IPS-18a (cell line): ENCODE results near the gene MAP3K10.

Experiments used
- H3K27ac ChIP-seq: one replicate; pipeline ENCODE4 v1.5.1; 2013; ENCODE audit warnings: low read length
- H3K27me3 ChIP-seq: one replicate; pipeline ENCODE4 v1.6.1; 2013; ENCODE audit warnings: mild to moderate bottlenecking, low read length; ENCODE audit not compliant: control insufficient read depth, insufficient read depth
- H3K36me3 ChIP-seq: one replicate; pipeline ENCODE4 v1.6.1; 2013; ENCODE audit warnings: low read depth, low read length; ENCODE audit not compliant: control insufficient read depth
- H3K4me1 ChIP-seq: one replicate; pipeline ENCODE4 v1.6.1; 2013; ENCODE audit warnings: low read depth, low read length; ENCODE audit not compliant: control insufficient read depth
- H3K4me3 ChIP-seq: one replicate; pipeline ENCODE4 v1.5.1; 2013; ENCODE audit warnings: low read length
- H3K9ac ChIP-seq: one replicate; pipeline ENCODE4 v1.6.1; 2013; ENCODE audit warnings: mild to moderate bottlenecking, low read length, moderate library complexity
- H3K9me3 ChIP-seq: one replicate; pipeline ENCODE4 v1.6.1; 2013; ENCODE audit warnings: low read depth, low read length; ENCODE audit not compliant: control insufficient read depth

Gene MAP3K10

DNA sequence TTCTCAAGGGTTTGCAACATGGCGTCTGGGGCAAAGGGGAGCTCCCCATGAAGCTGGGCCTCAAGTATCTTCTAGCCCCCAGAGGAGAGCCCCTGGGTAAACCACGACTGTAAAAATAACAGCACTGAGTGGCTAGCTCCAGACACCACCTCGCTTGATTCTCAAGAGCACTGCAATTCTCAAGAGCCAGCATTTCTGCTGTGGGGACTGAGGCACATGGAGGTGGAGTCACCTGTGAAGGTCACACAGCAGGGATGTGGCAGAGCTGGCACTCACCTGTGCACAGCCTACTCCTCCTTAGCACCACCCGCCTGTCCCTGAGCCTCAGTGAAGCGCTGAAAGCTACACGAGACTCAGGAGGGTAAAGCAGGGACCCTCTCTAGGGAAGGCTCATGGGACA is 56.0 kb downstream of the MAP3K10 start:
- Histone ChIP-seq H3K4me1 (no peaks in the 10 kb centered on the region), H3K27ac (no peak overlapping the region), H3K27me3 (no peaks in the 10 kb centered on the region), H3K9me3 (no peaks in the 10 kb centered on the region), H3K36me3 (peaks cover under 1% of the 10 kb centered on the region), H3K4me3 (no peak overlapping the region), H3K9ac (no peak overlapping the region)

DNA sequence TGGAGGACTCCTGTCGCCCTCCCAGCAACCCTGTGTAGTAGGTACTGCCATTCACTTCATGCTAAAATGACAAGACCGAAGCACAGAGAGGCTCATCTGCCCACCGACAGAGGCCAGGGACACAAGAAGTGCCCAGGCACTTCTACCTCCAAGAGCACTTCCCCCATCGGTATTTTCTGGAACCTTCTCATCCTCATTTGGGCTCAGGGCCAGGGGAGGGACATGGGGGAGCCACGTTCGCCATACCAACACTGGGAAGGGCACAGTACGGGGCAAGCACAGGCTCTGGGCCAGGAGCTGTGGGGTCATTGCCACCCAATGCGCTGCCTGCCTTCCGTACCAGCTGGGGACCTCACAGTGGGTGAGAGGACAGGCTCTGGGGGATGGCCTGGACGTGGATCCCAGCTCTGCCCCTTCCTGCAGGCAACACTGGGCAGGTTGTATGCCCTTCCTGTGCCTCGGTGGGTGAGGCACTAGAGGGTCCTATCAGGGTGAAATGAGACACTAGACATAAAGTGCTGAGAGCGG is 56.6 kb downstream of the MAP3K10 start:
- no peak overlapping the region for H3K9ac ChIP-seq
- peaks cover 5% of the 10 kb centered on the region for H3K4me1 ChIP-seq
- no peaks in the 10 kb centered on the region for H3K27me3 ChIP-seq
- no peak overlapping the region for H3K4me3 ChIP-seq
- no peaks in the 10 kb centered on the region for H3K9me3 ChIP-seq
- no peak overlapping the region for H3K27ac ChIP-seq
- no peaks in the 10 kb centered on the region for H3K36me3 ChIP-seq

DNA sequence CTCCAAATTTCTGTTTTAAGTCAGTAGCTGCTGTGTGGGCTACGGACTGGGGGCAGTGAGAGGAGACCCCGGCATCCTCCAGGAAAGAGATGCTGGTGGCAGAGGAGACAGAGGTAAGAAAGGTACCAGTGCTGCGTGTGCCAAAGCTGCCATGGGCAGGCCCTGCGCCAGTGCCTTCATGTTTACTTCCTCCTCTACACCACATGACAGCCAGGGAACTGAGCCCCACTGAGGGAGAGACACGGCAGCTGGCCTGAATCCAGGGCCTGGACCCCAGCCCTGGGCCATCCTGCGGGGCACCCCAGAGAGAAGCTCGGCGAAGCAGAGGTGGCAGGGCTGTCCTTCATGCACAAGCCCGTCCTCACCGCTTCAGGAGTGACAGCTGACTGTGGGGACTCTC is 58.0 kb downstream of the MAP3K10 start:
- Histone ChIP-seq H3K9ac (no peak overlapping the region), H3K4me3 (no peak overlapping the region), H3K4me1 (peaks cover 9% of the 10 kb centered on the region), H3K27ac (no peak overlapping the region), H3K9me3 (no peaks in the 10 kb centered on the region), H3K27me3 (no peaks in the 10 kb centered on the region), H3K36me3 (no peaks in the 10 kb centered on the region)

DNA sequence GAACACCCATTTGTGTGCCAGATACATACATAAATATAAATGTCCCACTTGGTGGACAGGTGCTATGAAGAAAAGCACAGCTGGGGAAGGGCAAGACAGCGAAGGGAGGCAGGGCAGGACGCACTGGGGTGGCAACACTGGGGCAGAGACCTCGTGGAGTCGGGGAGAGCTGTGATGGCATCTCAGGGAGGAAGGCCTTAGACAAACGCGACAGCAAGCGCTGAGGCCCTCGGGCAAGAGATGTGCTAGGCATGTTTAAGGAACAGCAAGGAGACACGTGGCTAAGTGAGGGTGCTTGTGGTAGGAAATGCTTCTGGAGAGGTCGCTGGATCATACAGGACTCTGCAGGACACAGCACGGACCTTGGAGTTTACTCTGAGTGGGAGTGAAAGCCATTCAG is 58.6 kb downstream of the MAP3K10 start:
- H3K9ac ChIP-seq: no peak overlapping the region
- no peaks in the 10 kb centered on the region for H3K27me3 ChIP-seq
- no peaks in the 10 kb centered on the region for H3K9me3 ChIP-seq
- no peak overlapping the region for H3K4me3 ChIP-seq
- H3K4me1 ChIP-seq: peaks cover 9% of the 10 kb centered on the region
- peaks cover 2% of the 10 kb centered on the region for H3K36me3 ChIP-seq
- H3K27ac ChIP-seq: no peak overlapping the region

DNA sequence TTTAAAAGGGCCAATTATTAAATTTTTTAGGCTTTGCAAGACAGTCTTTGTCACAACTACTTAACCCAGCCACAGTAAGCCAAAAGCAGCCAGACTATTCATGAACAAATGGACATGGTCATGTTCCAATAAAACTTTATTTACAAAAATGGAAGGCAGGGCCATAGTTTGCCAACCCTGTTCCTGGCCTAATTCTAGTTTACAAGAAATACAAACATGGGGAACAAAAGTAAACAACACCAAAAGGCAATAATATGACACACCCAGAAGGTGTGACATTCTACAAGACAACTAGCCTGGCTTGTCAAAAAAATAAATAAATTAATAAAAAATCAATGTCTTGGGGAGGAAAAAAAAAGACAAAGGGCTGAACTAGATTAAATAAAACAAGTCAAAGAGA is 60.0 kb downstream of the MAP3K10 start:
- no peaks in the 10 kb centered on the region for H3K27me3 ChIP-seq
- peaks cover 9% of the 10 kb centered on the region for H3K4me1 ChIP-seq
- H3K4me3 ChIP-seq: no peak overlapping the region
- peaks cover 15% of the 10 kb centered on the region for H3K36me3 ChIP-seq
- no peak overlapping the region for H3K9ac ChIP-seq
- no peaks in the 10 kb centered on the region for H3K9me3 ChIP-seq
- H3K27ac ChIP-seq: no peak overlapping the region

DNA sequence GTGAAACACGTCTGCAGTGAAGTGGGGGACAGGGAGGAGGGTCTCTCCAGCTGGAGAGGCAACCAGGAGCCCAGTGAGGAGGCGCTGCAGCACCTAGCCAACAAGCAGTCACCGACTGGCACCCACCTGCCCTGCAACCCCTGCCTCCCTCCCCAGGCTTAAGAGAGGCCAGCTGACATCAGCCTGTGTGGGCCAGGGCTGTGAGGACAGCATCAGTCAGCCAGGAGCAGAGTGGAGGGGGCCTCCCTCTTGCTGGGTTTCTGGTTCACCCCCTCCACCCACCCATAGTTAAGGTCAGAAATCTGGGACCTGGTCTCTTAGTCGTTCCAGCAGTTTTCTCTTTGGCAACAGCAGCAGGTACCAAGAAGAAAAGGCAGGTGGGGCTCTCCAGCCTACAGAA is 60.8 kb downstream of the MAP3K10 start:
- H3K27me3 ChIP-seq: no peaks in the 10 kb centered on the region
- H3K9ac ChIP-seq: no peak overlapping the region
- no peaks in the 10 kb centered on the region for H3K9me3 ChIP-seq
- H3K36me3 ChIP-seq: peaks cover 21% of the 10 kb centered on the region
- H3K4me1 ChIP-seq: peaks cover 9% of the 10 kb centered on the region
- no peak overlapping the region for H3K4me3 ChIP-seq
- H3K27ac ChIP-seq: no peak overlapping the region

DNA sequence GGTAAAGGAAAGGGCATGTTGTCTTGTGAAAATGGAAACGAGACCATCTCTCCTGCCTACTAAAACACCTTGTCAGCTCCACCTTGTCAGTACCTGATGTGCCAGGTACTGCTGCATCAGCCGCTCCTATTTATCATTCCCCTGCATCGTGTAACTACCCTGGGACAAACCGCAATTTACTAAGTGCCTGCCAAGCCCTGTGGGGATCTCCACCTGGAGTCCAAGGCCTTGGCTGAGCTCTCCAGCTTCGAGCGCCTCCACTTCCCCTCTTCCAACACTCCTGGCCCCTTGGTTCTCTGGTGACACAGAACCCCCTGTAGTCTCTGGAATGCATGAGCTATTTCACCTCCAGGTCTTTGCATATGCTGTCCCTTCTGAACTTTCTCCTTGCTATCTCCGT is 61.2 kb downstream of the MAP3K10 start:
- Histone ChIP-seq H3K9ac (no peak overlapping the region), H3K36me3 (peaks cover 21% of the 10 kb centered on the region)

DNA sequence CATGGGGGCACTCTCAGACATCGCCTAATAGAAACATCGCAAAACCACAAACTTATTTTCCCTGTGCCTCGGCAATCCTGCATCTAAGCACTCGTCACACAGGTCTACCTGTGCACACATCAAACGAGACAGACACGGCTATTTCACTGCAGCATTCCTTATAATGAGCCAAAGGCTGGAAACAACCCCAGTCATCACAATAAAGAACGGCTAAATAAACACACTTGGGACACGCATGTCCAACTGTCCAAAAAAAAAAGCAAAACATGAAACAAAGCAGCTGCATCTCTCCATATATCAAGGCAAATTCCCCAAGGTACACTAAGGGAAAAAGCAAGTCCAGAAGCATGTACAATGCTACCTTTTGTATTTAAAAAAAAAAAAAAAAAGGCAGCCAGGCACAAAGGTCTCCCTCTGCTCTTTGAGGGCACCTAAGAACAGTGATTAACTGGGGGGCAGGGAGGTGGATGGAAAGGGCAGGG is 62.4 kb downstream of the MAP3K10 start:
- no peaks in the 10 kb centered on the region for H3K27me3 ChIP-seq
- H3K9ac ChIP-seq: no peak overlapping the region
- H3K9me3 ChIP-seq: no peaks in the 10 kb centered on the region
- H3K27ac ChIP-seq: no peak overlapping the region
- H3K4me1 ChIP-seq: peaks cover 9% of the 10 kb centered on the region
- no peak overlapping the region for H3K4me3 ChIP-seq
- H3K36me3 ChIP-seq: peaks cover 21% of the 10 kb centered on the region

More for the DNA sequence above, 61.2 kb downstream of the MAP3K10 start:
- Histone ChIP-seq H3K4me3 (no peak overlapping the region), H3K27ac (no peak overlapping the region), H3K9me3 (no peaks in the 10 kb centered on the region), H3K27me3 (no peaks in the 10 kb centered on the region), H3K4me1 (peaks cover 9% of the 10 kb centered on the region)

DNA sequence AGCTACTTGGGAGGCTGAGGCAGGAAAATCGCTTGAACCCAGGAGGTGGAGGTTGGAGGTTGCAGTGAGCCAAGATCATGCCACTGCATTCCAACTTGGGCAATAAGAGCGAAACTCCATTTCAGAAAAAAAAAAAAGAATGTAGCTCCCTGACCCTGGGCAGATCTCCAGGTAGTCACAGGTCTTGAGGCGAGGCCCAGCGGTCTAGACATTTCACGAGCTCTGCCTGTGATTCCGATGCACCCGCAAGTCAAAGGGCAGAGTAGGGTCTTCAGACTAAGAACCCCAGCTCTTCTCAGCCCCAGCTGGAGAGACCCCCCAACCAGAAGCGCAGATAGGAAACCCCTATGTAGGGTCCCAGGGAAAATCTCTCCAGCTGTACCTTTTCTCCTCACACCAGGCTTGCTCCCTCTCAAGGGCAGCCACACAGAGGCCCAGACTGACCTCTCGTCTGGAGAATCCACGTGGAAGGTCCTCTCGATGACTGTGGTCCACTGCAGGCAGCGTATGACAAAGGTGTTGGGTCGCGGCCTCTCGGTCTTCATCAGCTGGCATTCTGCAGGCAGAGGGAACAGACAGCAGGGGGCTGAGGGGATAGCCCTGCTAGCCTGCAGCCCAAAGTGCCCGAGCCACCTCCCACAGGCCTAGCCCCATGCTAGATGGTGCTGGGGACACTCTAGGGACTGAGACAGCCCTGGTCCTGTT is 63.6 kb downstream of the MAP3K10 start:
- no peak overlapping the region for H3K4me3 ChIP-seq
- no peak overlapping the region for H3K27ac ChIP-seq
- H3K36me3 ChIP-seq: peaks cover 21% of the 10 kb centered on the region

DNA sequence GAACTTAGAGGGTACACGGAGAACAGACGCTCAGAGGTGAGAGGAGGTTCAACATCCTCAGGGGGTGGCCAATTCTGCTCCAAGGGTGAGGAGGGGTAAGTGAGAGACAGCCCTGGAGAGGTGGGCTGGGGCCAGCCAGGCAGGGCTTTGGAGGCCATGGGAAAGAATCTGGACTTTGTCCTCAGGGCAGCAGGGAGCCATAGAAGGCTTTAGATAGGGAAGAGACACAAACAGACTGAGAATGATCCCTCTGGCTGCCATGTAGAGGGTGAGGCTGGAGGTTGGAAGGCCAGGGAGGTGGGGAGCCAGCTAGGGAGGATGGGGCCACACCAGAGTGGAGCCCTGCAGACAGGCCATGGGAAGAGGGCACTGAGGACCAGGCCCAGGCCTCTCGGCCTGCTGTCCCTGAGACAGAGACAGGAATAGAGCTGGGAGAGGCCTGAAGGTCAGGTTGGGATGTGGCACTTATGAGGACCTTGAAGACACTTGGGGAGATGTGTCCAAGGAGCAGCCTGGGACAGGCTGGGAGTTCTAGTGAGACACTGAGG is 64.5 kb downstream of the MAP3K10 start:
- Histone ChIP-seq H3K27ac (no peak overlapping the region), H3K36me3 (peaks cover 21% of the 10 kb centered on the region), H3K4me1 (peaks cover 9% of the 10 kb centered on the region), H3K27me3 (no peaks in the 10 kb centered on the region), H3K9ac (no peak overlapping the region), H3K4me3 (no peak overlapping the region), H3K9me3 (no peaks in the 10 kb centered on the region)

More for the DNA sequence above, 63.6 kb downstream of the MAP3K10 start:
- no peaks in the 10 kb centered on the region for H3K27me3 ChIP-seq
- no peak overlapping the region for H3K9ac ChIP-seq
- H3K4me1 ChIP-seq: peaks cover 9% of the 10 kb centered on the region
- no peaks in the 10 kb centered on the region for H3K9me3 ChIP-seq

DNA sequence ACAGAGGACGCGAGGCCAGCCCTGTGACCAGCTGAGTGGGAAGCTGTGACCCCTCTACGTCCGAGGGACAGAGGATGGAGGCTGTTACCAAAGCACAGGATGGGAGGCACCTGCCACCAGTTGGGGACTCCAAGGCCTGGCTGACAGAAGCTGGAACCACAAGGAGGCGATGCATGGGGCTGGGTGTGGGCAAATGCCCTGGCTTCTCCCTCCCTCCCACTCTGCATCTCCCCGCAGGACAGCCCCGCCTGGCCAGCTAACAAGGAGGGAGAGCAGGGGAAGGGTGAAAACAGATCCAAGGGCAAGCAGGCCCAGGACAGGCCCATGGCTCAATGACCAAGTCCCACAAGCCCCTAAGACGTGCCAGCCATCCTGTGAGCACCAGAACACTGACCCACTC is 65.3 kb downstream of the MAP3K10 start:
- no peak overlapping the region for H3K4me3 ChIP-seq
- no peak overlapping the region for H3K9ac ChIP-seq
- H3K9me3 ChIP-seq: no peaks in the 10 kb centered on the region
- H3K27me3 ChIP-seq: no peaks in the 10 kb centered on the region
- peaks cover 21% of the 10 kb centered on the region for H3K36me3 ChIP-seq
- no peak overlapping the region for H3K27ac ChIP-seq
- H3K4me1 ChIP-seq: peaks cover 9% of the 10 kb centered on the region

DNA sequence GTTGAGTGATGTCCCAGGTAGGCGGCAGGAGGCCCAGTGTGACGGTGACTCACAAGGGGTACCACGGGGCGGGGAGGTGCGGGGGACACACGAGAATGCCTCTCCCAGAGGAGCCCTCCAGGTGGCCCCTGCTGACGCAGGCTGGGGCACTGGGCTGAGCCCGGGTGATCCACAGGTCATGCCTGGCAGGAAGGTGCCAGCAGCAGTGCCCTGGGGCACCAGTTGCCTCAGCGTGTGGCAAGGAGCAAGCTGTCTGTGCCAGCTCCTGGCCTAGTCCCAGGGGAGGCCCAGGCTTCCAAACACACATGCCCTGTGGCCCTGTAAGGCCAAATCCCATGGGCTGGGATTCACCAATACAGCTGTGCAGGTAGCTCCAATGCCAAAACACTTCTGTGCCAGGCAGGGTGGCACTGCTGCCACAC is 65.9 kb downstream of the MAP3K10 start:
- Histone ChIP-seq H3K27me3 (no peaks in the 10 kb centered on the region), H3K27ac (no peak overlapping the region), H3K4me3 (no peak overlapping the region), H3K4me1 (peaks cover 9% of the 10 kb centered on the region), H3K9ac (no peak overlapping the region), H3K9me3 (no peaks in the 10 kb centered on the region), H3K36me3 (peaks cover 21% of the 10 kb centered on the region)
